K562 (cell line): ENCODE measurements around the gene CLIP4. TPM values are rescaled to one million over a fixed set of nuclear protein-coding genes. Genes with fewer than 3 reads are reported as not detected.

ENCODE experiments used
- ATAC-seq: fragments of 200-7000 bp; cut with Tn5 transposase; 3 replicates; pipeline ENCODE4 v1.9.1; 2020; ENCODE audit warnings: moderate library complexity
- BruUV-seq: library from RNA; stranded (reverse); fragments of 400-500 nt; replicated peaks from 2 replicates; lab custom pipeline; 2021; lab: Mats Ljungman, UMichigan
- CTCF ChIA-PET: fragments of 300-600 bp; formaldehyde crosslinking; extraction: SDS; loops from one replicate; lab custom pipeline; 2021; ENCODE audit warnings: low intra/inter-chr PET ratio; lab: Yijun Ruan, JAX
- POLR2A ChIA-PET: fragments of 300-600, 350-650 bp; sonication (Branson Sonifier 250); formaldehyde crosslinking; extraction: SDS; loops from one replicate; lab custom pipeline; 2021; ENCODE audit warnings: antibody characterized with exemption, inconsistent platforms; lab: Yijun Ruan, JAX
- DNase-seq, 4 experiments: peaks; one replicate each; pipeline versions ENCODE4 v3.0.0 to v3.0.0-alpha.2; 2011 to 2018; ENCODE audit warnings: low spot score in 3 of 4, mixed read lengths in 3 of 4; ENCODE audit errors: extremely low read depth in 1 of 4
- FAIRE-seq: peaks from 2 replicates; lab custom pipeline; 2011; peaks lifted over from hg19 to GRCh38; lab: Jason Lieb, UNC
- H2AFZ ChIP-seq: 2 replicates; pipeline ENCODE4 v1.6.0; 2011; ENCODE audit warnings: low read depth, low read length, control low read depth, inconsistent platforms
- H3K27ac ChIP-seq: fragments of 200-600 bp; 3 replicates; pipeline ENCODE4 v1.8.0; 2011; ENCODE audit warnings: low read depth, mild to moderate bottlenecking, control low read depth, inconsistent platforms, low read length, moderate library complexity, mixed read lengths; ENCODE audit errors: extremely low read depth
- H3K27me3 ChIP-seq, 2 experiments: fragments of 300-600 bp in 1 of 2; 2 replicates in 1 of 2; 3 replicates in 1 of 2; pipeline versions ENCODE4 v1.6.0 to v1.8.0; 2011; ENCODE audit warnings: inconsistent platforms in 2 of 2, low read length in 2 of 2, mild to moderate bottlenecking in 1 of 2, mixed read lengths in 1 of 2, moderate library complexity in 1 of 2; ENCODE audit not compliant: control insufficient read depth in 2 of 2, insufficient read depth in 2 of 2
- H3K36me3 ChIP-seq: fragments of 300-600 bp; 3 replicates; pipeline ENCODE4 v1.8.0; 2011; ENCODE audit warnings: mild to moderate bottlenecking, low read length, inconsistent platforms; ENCODE audit not compliant: control insufficient read depth, insufficient read depth
- H3K4me1 ChIP-seq, 2 experiments: fragments of 200-600 bp in 1 of 2; replicated peaks in 1 of 2; 2 replicates in 1 of 2; 3 replicates in 1 of 2; pipeline versions ENCODE4 v1.5.1 to v1.8.0; 2011; ENCODE audit warnings: inconsistent platforms in 2 of 2, low read length in 2 of 2, mild to moderate bottlenecking in 1 of 2, mixed read lengths in 1 of 2, moderate library complexity in 1 of 2; ENCODE audit not compliant: control insufficient read depth in 2 of 2, insufficient read depth in 2 of 2
- H3K4me2 ChIP-seq: 2 replicates; pipeline ENCODE4 v1.6.1; 2011; ENCODE audit warnings: low read length, control low read depth, inconsistent platforms, mixed read lengths; ENCODE audit not compliant: insufficient read depth
- H3K4me3 ChIP-seq: fragments of 200-600 bp; sonication (generic), shearing (Covaris generic); 2 replicates; pipeline ENCODE4 v1.5.1; 2016; ENCODE audit warnings: control low read depth, inconsistent platforms
- H3K79me2 ChIP-seq: fragments of 200-600 bp; 3 replicates; pipeline ENCODE4 v1.8.0; 2011; ENCODE audit warnings: low read length, inconsistent platforms; ENCODE audit not compliant: control insufficient read depth, insufficient read depth
- H3K9ac ChIP-seq, 2 experiments: 2 replicates each; pipeline versions ENCODE4 v1.6.0 to v1.6.1; 2011; ENCODE audit warnings: low read depth in 2 of 2, low read length in 2 of 2, control low read depth in 1 of 2, inconsistent platforms in 1 of 2, mild to moderate bottlenecking in 1 of 2, mixed read lengths in 1 of 2; ENCODE audit not compliant: insufficient read depth in 1 of 2
- H3K9me1 ChIP-seq: one replicate; pipeline ENCODE4 v1.6.0; 2011; ENCODE audit warnings: inconsistent platforms, mild to moderate bottlenecking, low read length, moderate library complexity; ENCODE audit not compliant: control insufficient read depth, insufficient read depth
- H3K9me3 ChIP-seq: replicated peaks from 2 replicates; pipeline ENCODE4 v1.5.1; 2011; ENCODE audit warnings: low read depth, low read length, inconsistent platforms; ENCODE audit not compliant: control insufficient read depth, insufficient read depth
- H4K20me1 ChIP-seq: replicated peaks from 2 replicates; pipeline ENCODE4 v1.6.1; 2011; ENCODE audit warnings: low read length, inconsistent platforms, mixed read lengths; ENCODE audit not compliant: control insufficient read depth, insufficient read depth
- GTF2A2 ChIP-seq: IDR thresholded peaks from 2 replicates; pipeline ENCODE4 v1.6.1; 2016; ENCODE audit warnings: mild to moderate bottlenecking, missing genetic modification characterization, missing compliant biosample characterization
- JUNB ChIP-seq: fragments of 450-650 bp; formaldehyde crosslinking; conservative IDR thresholded peaks from 2 replicates; pipeline ENCODE4 v1.4.0; 2020; ENCODE audit warnings: mild to moderate bottlenecking
- MXI1 ChIP-seq: IDR thresholded peaks from 2 replicates; pipeline ENCODE4 v1.6.1; 2011; ENCODE audit warnings: low read depth, mild to moderate bottlenecking, improper control_type of control experiment, low read length
- NFIC ChIP-seq: fragments of 450-650 bp; IDR thresholded peaks from 2 replicates; pipeline ENCODE4 v1.6.1; 2017; ENCODE audit warnings: mild to moderate bottlenecking, inconsistent platforms
- RBM15 ChIP-seq: fragments of 200-400 bp; formaldehyde crosslinking; IDR thresholded peaks from 2 replicates; pipeline ENCODE4 v1.6.1; 2018; ENCODE audit warnings: mild to moderate bottlenecking, low read length, moderate library complexity; ENCODE audit not compliant: insufficient read depth
- TCF7 ChIP-seq: sonication (generic); IDR thresholded peaks from 2 replicates; pipeline ENCODE4 v1.6.1; 2016; ENCODE audit warnings: antibody characterized with exemption, borderline replicate concordance
- ZBTB1 ChIP-seq: sonication (generic); formaldehyde crosslinking; IDR thresholded peaks from 2 replicates; pipeline ENCODE4 v1.8.1; 2023; ENCODE audit warnings: missing genetic modification reagents, low read depth, mild to moderate bottlenecking, borderline replicate concordance
- WGBS: fragments of 100-300 bp; shearing (Covaris generic); methylation state at CpG from one replicate; pipeline ENCODE4 v1.1.6; 2016; ENCODE audit warnings: low coverage, mixed read lengths; ENCODE audit not compliant: insufficient coverage; ENCODE audit errors: missing lambda C conversion rate; 5-methylcytosine and 5-hydroxymethylcytosine counted together
- in situ Hi-C: fragments of 300-500 bp; cut with MboI; formaldehyde crosslinking; loops from 4 replicates; pipeline ENCODE4 v1.15.0; 2018; ENCODE audit warnings: inconsistent platforms, mixed read lengths
- intact Hi-C: fragments of 100-400 bp; cut with micrococcal nuclease; formaldehyde crosslinking; loops from 2 replicates; pipeline ENCODE4 v1.14.2; 2022
- polyA plus RNA-seq, 8 experiments: library from polyadenylated mRNA; depleted of rRNA in 4 of 8; stranded (reverse) in 5 of 8; unstranded in 3 of 8; fragments of >200 nt; fragmentation: Nextera tagmentation in 2 of 8; fragmentation: Illumina TruSeq in 1 of 8; extraction: Ambion mirVana in 2 of 8; extraction: Trizol in 1 of 8; gene quantifications; 2 replicates each; pipeline versions ENCODE4 v1.2.1 to v1.2.3, GENCODE V29; 2011 to 2014; ENCODE audit warnings: inconsistent platforms in 1 of 8, missing spikeins in 1 of 8
- total RNA-seq, 7 experiments: library from RNA; depleted of rRNA in 6 of 7; stranded (reverse); fragments of >200 nt in 6 of 7; fragmentation: Illumina TruSeq in 2 of 7; extraction: Trizol in 2 of 7; gene quantifications; 2 replicates each; pipeline versions ENCODE4 v1.2.1 to v1.2.3, GENCODE V29; 2011 to 2021; ENCODE audit warnings: low replicate concordance in 1 of 7
- TF ChIP-seq, protein P1 (sequence below): fragments of 450-650 bp; IDR thresholded peaks from 2 replicates; pipeline ENCODE4 v1.6.1; 2016; ENCODE audit warnings: borderline replicate concordance
- TF ChIP-seq, protein P2 (sequence below), 3 experiments: fragments of 200-800 bp in 1 of 3; fragments of 250-450 bp in 1 of 3; fragments of 450-650 bp in 1 of 3; sonication (Bioruptor Pico) in 1 of 3; sonication (Bioruptor generic) in 1 of 3; formaldehyde crosslinking in 1 of 3; IDR thresholded peaks; 2 replicates each; pipeline versions ENCODE4 v1.6.1 to v1.8.0; 2016 to 2022; ENCODE audit warnings: mild to moderate bottlenecking in 2 of 3, missing genetic modification characterization in 2 of 3, missing compliant biosample characterization in 1 of 3, moderate library complexity in 1 of 3
- TF ChIP-seq, protein P3 (sequence below): fragments of 450-650 bp; IDR thresholded peaks from 2 replicates; pipeline ENCODE4 v1.6.1; 2016; ENCODE audit warnings: antibody characterized with exemption

The CLIP4 gene
- total and polyA plus RNA-seq, 9 of the 15 experiments (the other 6 are each of a cell fraction or from before 2014, with no cell fraction given) = 0.03 to 0.38 (median 0.13) TPM; not detected in 5

DNA sequence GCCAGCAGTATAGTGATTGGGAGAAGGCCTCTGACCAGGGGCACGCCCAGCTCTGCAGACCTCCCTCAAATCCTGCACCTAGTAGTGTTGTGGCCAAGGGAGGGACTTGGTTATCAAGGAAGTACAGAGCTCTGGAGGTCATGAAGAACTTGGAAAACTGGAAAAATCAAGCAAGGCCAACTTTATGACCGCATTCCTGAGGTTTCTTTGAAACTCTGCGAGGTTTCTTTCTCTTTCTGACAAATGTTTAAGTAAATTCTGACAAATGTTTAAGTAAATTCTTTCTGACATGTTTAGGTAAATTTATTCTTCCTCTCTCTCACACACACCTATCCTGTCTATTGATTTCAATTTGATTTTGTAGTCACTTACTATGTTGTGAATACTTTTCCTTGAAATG is 31.0 kb downstream of the CLIP4 start:
- in situ Hi-C loops = no loop called here
- Histone ChIP-seq H4K20me1 (no peaks in the 10 kb centered on the region; the same call in 1 of the 2 replicates), H3K79me2 (no peaks in the 10 kb centered on the region), H3K36me3 (no peaks in the 10 kb centered on the region), H3K27me3 (peaks cover 0 to 3% of the 10 kb centered on the region in 2 experiments; a peak in 2 of 5 replicates), H2AFZ (no peak overlapping the region), H3K4me3 (no peak overlapping the region), H3K9ac (no peak overlapping the region), H3K27ac (no peak overlapping the region), H3K4me1 (no peaks in the 10 kb centered on the region), H3K9me3 (no peaks in the 10 kb centered on the region), H3K4me2 (no peak overlapping the region), H3K9me1 (no peaks in the 10 kb centered on the region)
- FAIRE-seq = no peak
- DNase-seq = no peak
- intact Hi-C loops = no loop called here
- CTCF ChIA-PET = no interaction called here
- POLR2A ChIA-PET = interaction anchor here (1.1 kb wide), 1 partner anchor 15 kb away, joined by 4 read pairs; no protein-coding TSS in a partner anchor
- TF ChIP-seq, protein P1, sequence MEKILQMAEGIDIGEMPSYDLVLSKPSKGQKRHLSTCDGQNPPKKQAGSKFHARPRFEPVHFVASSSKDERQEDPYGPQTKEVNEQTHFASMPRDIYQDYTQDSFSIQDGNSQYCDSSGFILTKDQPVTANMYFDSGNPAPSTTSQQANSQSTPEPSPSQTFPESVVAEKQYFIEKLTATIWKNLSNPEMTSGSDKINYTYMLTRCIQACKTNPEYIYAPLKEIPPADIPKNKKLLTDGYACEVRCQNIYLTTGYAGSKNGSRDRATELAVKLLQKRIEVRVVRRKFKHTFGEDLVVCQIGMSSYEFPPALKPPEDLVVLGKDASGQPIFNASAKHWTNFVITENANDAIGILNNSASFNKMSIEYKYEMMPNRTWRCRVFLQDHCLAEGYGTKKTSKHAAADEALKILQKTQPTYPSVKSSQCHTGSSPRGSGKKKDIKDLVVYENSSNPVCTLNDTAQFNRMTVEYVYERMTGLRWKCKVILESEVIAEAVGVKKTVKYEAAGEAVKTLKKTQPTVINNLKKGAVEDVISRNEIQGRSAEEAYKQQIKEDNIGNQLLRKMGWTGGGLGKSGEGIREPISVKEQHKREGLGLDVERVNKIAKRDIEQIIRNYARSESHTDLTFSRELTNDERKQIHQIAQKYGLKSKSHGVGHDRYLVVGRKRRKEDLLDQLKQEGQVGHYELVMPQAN = no peak
- TF ChIP-seq GTF2A2 (tag) (no peak), RBM15 (no peak), MXI1 (no peak), NFIC (no peak), TCF7 (no peak), ZBTB1 (no peak), JUNB (no peak)
- TF ChIP-seq, protein P2, sequence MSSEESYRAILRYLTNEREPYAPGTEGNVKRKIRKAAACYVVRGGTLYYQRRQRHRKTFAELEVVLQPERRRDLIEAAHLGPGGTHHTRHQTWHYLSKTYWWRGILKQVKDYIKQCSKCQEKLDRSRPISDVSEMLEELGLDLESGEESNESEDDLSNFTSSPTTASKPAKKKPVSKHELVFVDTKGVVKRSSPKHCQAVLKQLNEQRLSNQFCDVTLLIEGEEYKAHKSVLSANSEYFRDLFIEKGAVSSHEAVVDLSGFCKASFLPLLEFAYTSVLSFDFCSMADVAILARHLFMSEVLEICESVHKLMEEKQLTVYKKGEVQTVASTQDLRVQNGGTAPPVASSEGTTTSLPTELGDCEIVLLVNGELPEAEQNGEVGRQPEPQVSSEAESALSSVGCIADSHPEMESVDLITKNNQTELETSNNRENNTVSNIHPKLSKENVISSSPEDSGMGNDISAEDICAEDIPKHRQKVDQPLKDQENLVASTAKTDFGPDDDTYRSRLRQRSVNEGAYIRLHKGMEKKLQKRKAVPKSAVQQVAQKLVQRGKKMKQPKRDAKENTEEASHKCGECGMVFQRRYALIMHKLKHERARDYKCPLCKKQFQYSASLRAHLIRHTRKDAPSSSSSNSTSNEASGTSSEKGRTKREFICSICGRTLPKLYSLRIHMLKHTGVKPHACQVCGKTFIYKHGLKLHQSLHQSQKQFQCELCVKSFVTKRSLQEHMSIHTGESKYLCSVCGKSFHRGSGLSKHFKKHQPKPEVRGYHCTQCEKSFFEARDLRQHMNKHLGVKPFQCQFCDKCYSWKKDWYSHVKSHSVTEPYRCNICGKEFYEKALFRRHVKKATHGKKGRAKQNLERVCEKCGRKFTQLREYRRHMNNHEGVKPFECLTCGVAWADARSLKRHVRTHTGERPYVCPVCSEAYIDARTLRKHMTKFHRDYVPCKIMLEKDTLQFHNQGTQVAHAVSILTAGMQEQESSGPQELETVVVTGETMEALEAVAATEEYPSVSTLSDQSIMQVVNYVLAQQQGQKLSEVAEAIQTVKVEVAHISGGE (CRISPR knock-in tag; IDR thresholded peaks at IDR 0.05) = no peak
- TF ChIP-seq, protein P3, sequence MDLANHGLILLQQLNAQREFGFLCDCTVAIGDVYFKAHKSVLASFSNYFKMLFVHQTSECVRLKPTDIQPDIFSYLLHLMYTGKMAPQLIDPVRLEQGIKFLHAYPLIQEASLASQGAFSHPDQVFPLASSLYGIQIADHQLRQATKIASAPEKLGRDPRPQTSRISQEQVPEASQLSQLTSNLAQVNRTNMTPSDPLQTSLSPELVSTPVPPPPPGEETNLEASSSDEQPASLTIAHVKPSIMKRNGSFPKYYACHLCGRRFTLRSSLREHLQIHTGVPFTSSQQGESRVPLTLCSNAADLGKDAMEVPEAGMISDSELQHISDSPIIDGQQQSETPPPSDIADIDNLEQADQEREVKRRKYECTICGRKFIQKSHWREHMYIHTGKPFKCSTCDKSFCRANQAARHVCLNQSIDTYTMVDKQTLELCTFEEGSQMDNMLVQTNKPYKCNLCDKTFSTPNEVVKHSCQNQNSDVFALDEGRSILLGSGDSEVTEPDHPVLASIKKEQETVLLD = no peak
- ATAC-seq = no peak
- BruUV-seq = no TSS peak
- WGBS = 3% methylated on average over 3 of the region's 3 CpGs
